Neuronal stem cell (in vitro differentiated cells): Measurements from ENCODE around the gene ERP44.

ENCODE experiments used
- DNase-seq: peaks from one replicate; pipeline ENCODE4 v3.0.0-alpha.2; 2013; ENCODE audit warnings: low spot score
- H2AFZ ChIP-seq: one replicate; pipeline ENCODE4 v1.6.1; 2013; ENCODE audit warnings: mild to moderate bottlenecking, low read length, inconsistent platforms
- H2AK5ac ChIP-seq: 2 replicates; pipeline ENCODE4 v1.6.1; 2013; ENCODE audit warnings: low read depth, mild to moderate bottlenecking, inconsistent platforms, low read length, moderate library complexity, mixed read lengths
- H2BK120ac ChIP-seq: 2 replicates; pipeline ENCODE4 v1.6.1; 2013; ENCODE audit warnings: low read depth, mild to moderate bottlenecking, inconsistent platforms, low read length, moderate library complexity, mixed read lengths
- H2BK12ac ChIP-seq: one replicate; pipeline ENCODE4 v1.6.1; 2013; ENCODE audit warnings: low read length, inconsistent platforms
- H2BK15ac ChIP-seq: 2 replicates; pipeline ENCODE4 v1.6.1; 2013; ENCODE audit warnings: mild to moderate bottlenecking, low read length, inconsistent platforms, mixed read lengths
- H2BK5ac ChIP-seq: one replicate; pipeline ENCODE4 v1.6.1; 2013; ENCODE audit warnings: inconsistent platforms, mild to moderate bottlenecking, low read length, moderate library complexity
- H3K14ac ChIP-seq: one replicate; pipeline ENCODE4 v1.6.1; 2013; ENCODE audit warnings: low read length, inconsistent platforms
- H3K18ac ChIP-seq: 2 replicates; pipeline ENCODE4 v1.6.1; 2013; ENCODE audit warnings: low read length, inconsistent platforms
- H3K23ac ChIP-seq: 2 replicates; pipeline ENCODE4 v1.6.1; 2013; ENCODE audit warnings: low read depth, mild to moderate bottlenecking, mixed read lengths, low read length, inconsistent platforms; ENCODE audit not compliant: poor library complexity
- H3K27ac ChIP-seq: replicated peaks from 3 replicates; pipeline ENCODE4 v1.5.1; 2013; ENCODE audit warnings: low read length, inconsistent platforms
- H3K27me3 ChIP-seq, 3 experiments: 2 replicates each; pipeline ENCODE4 v1.6.1; 2013; ENCODE audit warnings: low read length in 3 of 3, mild to moderate bottlenecking in 2 of 3, inconsistent platforms in 1 of 3, low read depth in 1 of 3, mixed read lengths in 1 of 3, moderate library complexity in 1 of 3; ENCODE audit not compliant: control insufficient read depth in 3 of 3, insufficient read depth in 3 of 3
- H3K36me3 ChIP-seq, 2 donors: replicated peaks in 1 of 2; 2 replicates each; pipeline ENCODE4 v1.6.1; 2013; ENCODE audit warnings: low read length in 2 of 2; ENCODE audit not compliant: control insufficient read depth in 2 of 2, insufficient read depth in 2 of 2
- H3K4ac ChIP-seq: 2 replicates; pipeline ENCODE4 v1.6.1; 2013; ENCODE audit warnings: inconsistent platforms, mild to moderate bottlenecking, low read length, moderate library complexity
- H3K4me1 ChIP-seq, 2 donors: 1 replicate in 1 of 2; 2 replicates in 1 of 2; pipeline ENCODE4 v1.6.1; 2013; ENCODE audit warnings: low read length in 2 of 2, low read depth in 1 of 2; ENCODE audit not compliant: control insufficient read depth in 2 of 2, insufficient read depth in 1 of 2
- H3K4me2 ChIP-seq: one replicate; pipeline ENCODE4 v1.6.1; 2013; ENCODE audit warnings: mild to moderate bottlenecking, low read length, inconsistent platforms; ENCODE audit not compliant: insufficient read depth, poor library complexity, severe bottlenecking
- H3K4me3 ChIP-seq, 2 donors: 2 replicates each; pipeline ENCODE4 v1.5.1; 2013; ENCODE audit warnings: low read length in 2 of 2, mild to moderate bottlenecking in 2 of 2, inconsistent platforms in 1 of 2, moderate library complexity in 1 of 2
- H3K79me1 ChIP-seq: one replicate; pipeline ENCODE4 v1.6.1; 2013; ENCODE audit warnings: low read depth, mild to moderate bottlenecking, inconsistent platforms, low read length, moderate library complexity
- H3K9ac ChIP-seq: one replicate; pipeline ENCODE4 v1.6.1; 2013; ENCODE audit warnings: mild to moderate bottlenecking, low read depth, low read length, inconsistent platforms; ENCODE audit not compliant: poor library complexity
- H3K9me3 ChIP-seq, 2 donors: replicated peaks in 1 of 2; 2 replicates each; pipeline versions ENCODE3 to v1.6.1; 2013; ENCODE audit warnings: low read length in 2 of 2, mild to moderate bottlenecking in 2 of 2, inconsistent platforms in 1 of 2, low read depth in 1 of 2, mixed read lengths in 1 of 2, moderate library complexity in 1 of 2; ENCODE audit not compliant: control insufficient read depth in 2 of 2, insufficient read depth in 1 of 2
- H4K8ac ChIP-seq: one replicate; pipeline ENCODE4 v1.6.1; 2013; ENCODE audit warnings: low read depth, mild to moderate bottlenecking, inconsistent platforms, low read length, moderate library complexity
- H4K91ac ChIP-seq: one replicate; pipeline ENCODE4 v1.6.1; 2013; ENCODE audit warnings: low read length, low read depth, mild to moderate bottlenecking, inconsistent platforms; ENCODE audit not compliant: poor library complexity
- WGBS, 2 donors: extraction: QIAGEN DNeasy Blood & Tissue Kit; methylation state at CpG; one replicate each; pipeline ENCODE4 v1.1.7; 2013; ENCODE audit warnings: missing lambda C conversion rate in 2 of 2, mixed read lengths in 1 of 2; ENCODE audit not compliant: insufficient read length in 2 of 2, insufficient replicate concordance in 1 of 2; ENCODE audit errors: extremely low coverage in 2 of 2; 5-methylcytosine and 5-hydroxymethylcytosine counted together

Gene ERP44

GRCh38 chr9:100030548-100030947, 68.3 kb downstream of the ERP44 start:
- Histone ChIP-seq H3K9me3 (peaks cover 0 to 26% of the 10 kb centered on the region in 2 donors), H2AFZ (no peak overlapping the region), H3K4me2 (no peak overlapping the region), H3K4me1 (no peaks in the 10 kb centered on the region), H4K91ac (no peak overlapping the region), H2BK12ac (no peak overlapping the region), H2BK15ac (no peak overlapping the region), H3K9ac (no peak overlapping the region), H3K23ac (no peak overlapping the region), H3K27me3 (no peaks in the 10 kb centered on the region), H2AK5ac (no peak overlapping the region), H3K18ac (no peak overlapping the region), H4K8ac (no peak overlapping the region), H3K4ac (no peak overlapping the region), H3K4me3 (no peak overlapping the region), H2BK5ac (no peak overlapping the region), H3K27ac (no peak overlapping the region), H3K79me1 (no peaks in the 10 kb centered on the region), H2BK120ac (no peak overlapping the region), H3K36me3 (peaks cover 0 to 7% of the 10 kb centered on the region in 2 donors), H3K14ac (no peak overlapping the region)
- DNase-seq, result no peak
- no CpG with 5 or more reads among the region's 2 CpGs for WGBS, 2 donors

GRCh38 chr9:100029251-100029650, 69.5 kb downstream of the ERP44 start:
- no CpG with 5 or more reads among the region's 3 CpGs for WGBS, 2 donors
- Histone ChIP-seq H2BK120ac (no peak overlapping the region), H3K79me1 (no peaks in the 10 kb centered on the region), H2BK5ac (no peak overlapping the region), H3K23ac (no peak overlapping the region), H4K91ac (no peak overlapping the region), H3K4me3 (no peak overlapping the region), H3K27ac (no peak overlapping the region), H3K4me2 (no peak overlapping the region), H4K8ac (no peak overlapping the region), H2AK5ac (no peak overlapping the region), H3K9ac (no peak overlapping the region), H2BK12ac (no peak overlapping the region), H2AFZ (no peak overlapping the region), H3K18ac (no peak overlapping the region), H3K36me3 (peaks cover 0 to 7% of the 10 kb centered on the region in 2 donors), H3K14ac (no peak overlapping the region), H3K9me3 (peaks cover 0 to 31% of the 10 kb centered on the region in 2 donors), H2BK15ac (no peak overlapping the region), H3K27me3 (no peaks in the 10 kb centered on the region), H3K4ac (no peak overlapping the region), H3K4me1 (no peaks in the 10 kb centered on the region)
- no peak for DNase-seq

- H3K36me3 ChIP-seq, result peaks cover 0 to 7% of the 10 kb centered on the region in 2 donors
- H3K4me1 ChIP-seq, result no peaks in the 10 kb centered on the region
- H2AK5ac ChIP-seq, result no peak overlapping the region
- no peak overlapping the region for H3K4ac ChIP-seq
- H3K23ac ChIP-seq, result no peak overlapping the region
- no peak overlapping the region for H2BK15ac ChIP-seq
- H3K27ac ChIP-seq, result no peak overlapping the region
- no peak overlapping the region for H2BK5ac ChIP-seq
- H4K91ac ChIP-seq, result no peak overlapping the region
- H3K9me3 ChIP-seq, result peaks cover 0 to 24% of the 10 kb centered on the region in 2 donors
- no peak overlapping the region for H3K14ac ChIP-seq
- no peak overlapping the region for H3K4me3 ChIP-seq
- no peak overlapping the region for H3K4me2 ChIP-seq
- WGBS, 2 donors, result no CpG with 5 or more reads among the region's 2 CpGs
- H2AFZ ChIP-seq, result no peak overlapping the region
- H2BK120ac ChIP-seq, result no peak overlapping the region
- no peak overlapping the region for H3K18ac ChIP-seq
- H3K9ac ChIP-seq, result no peak overlapping the region
- peak; percentile 52 for DNase-seq
- H2BK12ac ChIP-seq, result no peak overlapping the region
- H3K27me3 ChIP-seq, result no peaks in the 10 kb centered on the region
- H4K8ac ChIP-seq, result no peak overlapping the region
- H3K79me1 ChIP-seq, result no peaks in the 10 kb centered on the region
Observed at GRCh38 chr9:100028201-100028784, 70.5 kb downstream of the ERP44 start.

- Histone ChIP-seq H3K4me1 (no peaks in the 10 kb centered on the region), H2BK12ac (no peak overlapping the region), H2AFZ (no peak overlapping the region), H3K4ac (no peak overlapping the region), H3K4me2 (no peak overlapping the region), H2BK15ac (no peak overlapping the region), H3K9ac (no peak overlapping the region), H3K9me3 (peaks cover 0 to 16% of the 10 kb centered on the region in 2 donors), H3K36me3 (peaks cover 0 to 3% of the 10 kb centered on the region in 2 donors), H2BK5ac (no peak overlapping the region), H3K27me3 (no peaks in the 10 kb centered on the region), H3K27ac (no peak overlapping the region), H3K18ac (no peak overlapping the region), H3K79me1 (no peaks in the 10 kb centered on the region), H2BK120ac (no peak overlapping the region), H3K4me3 (no peak overlapping the region), H4K91ac (no peak overlapping the region), H4K8ac (no peak overlapping the region), H2AK5ac (no peak overlapping the region), H3K14ac (no peak overlapping the region), H3K23ac (no peak overlapping the region)
- no peak for DNase-seq
- no CpG with 5 or more reads among the region's 2 CpGs for WGBS, 2 donors
Observed at GRCh38 chr9:100027543-100027942, 71.3 kb downstream of the ERP44 start.
